ENCODE measurements around the gene HCAR1.
"Not testable (repeated sequence)": the region's sequence is repeated elsewhere in the genome, so short reads cannot be mapped to it uniquely, and the experiment has no call there.

- TF ChIP-seq CTCF (IDR thresholded peaks at IDR 0.05; ENCODE audit: insufficient read depth, low read length); GABPA (IDR thresholded peaks at IDR 0.05; ENCODE audit: low read depth): not testable (repeated sequence)
These were observed 30.5 kb downstream of the HCAR1 start for GRCh38 chr12:122700038-122700710.

All from HL-60 (cell line).